HCT116 (cell line): ENCODE results near the gene APOL3. TPM values are rescaled to one million over a fixed set of nuclear protein-coding genes. Genes with fewer than 3 reads are reported as not detected.

Experiments used
- ATAC-seq: fragments of 200-7000 bp; cut with Tn5 transposase; 2 replicates; pipeline ENCODE4 v1.9.1; 2020; ENCODE audit warnings: mild to moderate bottlenecking, moderate library complexity
- BruUV-seq: library from RNA; stranded (reverse); fragments of 400-500 nt; replicated peaks from 2 replicates; lab custom pipeline; 2021; lab: Mats Ljungman, UMichigan
- CTCF ChIA-PET: fragments of 300-600 bp; sonication (Branson Sonifier 250); formaldehyde crosslinking; loops from one replicate; lab custom pipeline; 2021; ENCODE audit warnings: antibody characterized with exemption; lab: Charles Lee
- POLR2A ChIA-PET: fragments of 300-600, 350-600 bp; sonication (Branson Sonifier 250); formaldehyde crosslinking; loops from one replicate; lab custom pipeline; 2021; ENCODE audit warnings: antibody characterized with exemption; lab: Charles Lee
- RAD21 ChIA-PET, 2 experiments: fragments of 300-600 bp; sonication (Branson Sonifier 250); formaldehyde crosslinking; loops; one replicate each; lab custom pipeline; 2023; ENCODE audit warnings: low total read pairs in 2 of 2; ENCODE audit not compliant: uncharacterized antibody in 2 of 2, unreplicated experiment in 2 of 2, low non-redundant PET in 1 of 2; lab: Charles Lee
- DNase-seq: peaks from one replicate; pipeline ENCODE4 v3.0.0-alpha.2; 2010; ENCODE audit warnings: low read depth, low spot score
- H2AFZ ChIP-seq: fragments of 200-600 bp; shearing (Covaris generic), sonication (generic); 2 replicates; pipeline ENCODE4 v1.6.1; 2017; ENCODE audit warnings: low read depth, mixed run types, mixed read lengths, antibody characterized with exemption, low read length; ENCODE audit not compliant: poor library complexity, severe bottlenecking
- H3K27ac ChIP-seq: 2 replicates; pipeline ENCODE4 v1.5.1; 2012; ENCODE audit warnings: low read depth, low read length
- H3K27me3 ChIP-seq: fragments of 200-600 bp; sonication (generic); 2 replicates; pipeline ENCODE4 v1.6.1; 2016; ENCODE audit warnings: mixed run types, low read length, mixed read lengths; ENCODE audit not compliant: insufficient read depth
- H3K36me3 ChIP-seq, 2 experiments: fragments of 200-500 bp in 1 of 2; fragments of 200-600 bp in 1 of 2; sonication (Bioruptor generic) in 1 of 2; sonication (generic) in 1 of 2; 2 replicates each; pipeline versions ENCODE4 v1.5.1 to v1.6.1; 2014 to 2016; ENCODE audit warnings: low read length in 2 of 2, inconsistent platforms in 1 of 2, mixed read lengths in 1 of 2, mixed run types in 1 of 2; ENCODE audit not compliant: insufficient read depth in 2 of 2, control insufficient read depth in 1 of 2
- H3K4me1 ChIP-seq, 2 experiments: fragments of 200-600 bp in 1 of 2; sonication (generic) in 1 of 2; 2 replicates each; pipeline versions ENCODE4 v1.5.1 to v1.6.1; 2012 to 2017; ENCODE audit warnings: low read length in 2 of 2, inconsistent platforms in 1 of 2, mild to moderate bottlenecking in 1 of 2, mixed read lengths in 1 of 2, mixed run types in 1 of 2, moderate library complexity in 1 of 2; ENCODE audit not compliant: insufficient read depth in 2 of 2, control insufficient read depth in 1 of 2
- H3K4me2 ChIP-seq: fragments of 200-600 bp; sonication (generic); 2 replicates; pipeline ENCODE4 v1.6.1; 2017; ENCODE audit warnings: mixed run types, low read length, mixed read lengths
- H3K4me3 ChIP-seq, 2 experiments: fragments of 200-600 bp in 1 of 2; sonication (generic) in 1 of 2; replicated peaks in 1 of 2; 2 replicates each; pipeline ENCODE4 v1.5.1; 2011 to 2016; ENCODE audit warnings: low read length in 2 of 2, control low read depth in 1 of 2, low read depth in 1 of 2, mild to moderate bottlenecking in 1 of 2, mixed read lengths in 1 of 2, mixed run types in 1 of 2
- H3K79me2 ChIP-seq: fragments of 200-600 bp; sonication (generic); 2 replicates; pipeline ENCODE4 v1.6.1; 2017; ENCODE audit warnings: mild to moderate bottlenecking, mixed run types, low read length, moderate library complexity, mixed read lengths; ENCODE audit not compliant: insufficient read depth
- H3K9ac ChIP-seq: fragments of 200-600 bp; sonication (generic); 2 replicates; pipeline ENCODE4 v1.6.1; 2016; ENCODE audit warnings: low read length, mixed read lengths
- H3K9me2 ChIP-seq: fragments of 200-600 bp; sonication (generic), shearing (Covaris generic); 2 replicates; pipeline ENCODE4 v1.6.1; 2017; ENCODE audit warnings: mixed run types, mild to moderate bottlenecking, moderate library complexity; ENCODE audit not compliant: insufficient read depth
- H3K9me3 ChIP-seq, 2 experiments: fragments of 200-500 bp in 1 of 2; fragments of 200-600 bp in 1 of 2; sonication (Bioruptor generic) in 1 of 2; sonication (generic) in 1 of 2; 2 replicates each; pipeline ENCODE4 v1.6.1; 2014 to 2017; ENCODE audit warnings: low read length in 2 of 2, mixed read lengths in 2 of 2, inconsistent platforms in 1 of 2, low read depth in 1 of 2, mild to moderate bottlenecking in 1 of 2, mixed run types in 1 of 2, moderate library complexity in 1 of 2; ENCODE audit not compliant: control insufficient read depth in 1 of 2, insufficient read depth in 1 of 2
- H4K20me1 ChIP-seq: fragments of 200-600 bp; sonication (generic), shearing (Covaris generic); 2 replicates; pipeline ENCODE4 v1.6.1; 2017; ENCODE audit warnings: mixed run types, mild to moderate bottlenecking, moderate library complexity; ENCODE audit not compliant: insufficient read depth
- CBX3 ChIP-seq: IDR thresholded peaks from 2 replicates; pipeline ENCODE4 v1.6.1; 2012; ENCODE audit warnings: low read depth
- ELF1 ChIP-seq: IDR thresholded peaks from 2 replicates; pipeline ENCODE4 v1.6.1; 2012; ENCODE audit warnings: low read depth, borderline replicate concordance
- EZH2phosphoT487 ChIP-seq: fragments of 200-600 bp; IDR thresholded peaks from 2 replicates; pipeline ENCODE4 v1.6.1; 2018; ENCODE audit warnings: antibody characterized with exemption, borderline replicate concordance
- FOSL1 ChIP-seq: IDR thresholded peaks from 2 replicates; pipeline ENCODE4 v1.6.1; 2012; ENCODE audit warnings: low read depth
- POLR2AphosphoS5 ChIP-seq: IDR thresholded peaks from 2 replicates; pipeline ENCODE4 v1.6.1; 2011; ENCODE audit warnings: mild to moderate bottlenecking, low read depth, low read length, moderate library complexity
- SIN3A ChIP-seq: IDR thresholded peaks from 2 replicates; pipeline ENCODE4 v1.6.1; 2012; ENCODE audit warnings: low read depth
- SP1 ChIP-seq: IDR thresholded peaks from 2 replicates; pipeline ENCODE4 v1.6.1; 2012; ENCODE audit warnings: low read depth
- TCF7L2 ChIP-seq: IDR thresholded peaks from 2 replicates; pipeline ENCODE4 v1.7.0; 2011; ENCODE audit warnings: borderline replicate concordance, inconsistent platforms; ENCODE audit not compliant: insufficient read depth, insufficient read length; ENCODE audit errors: extremely low read depth
- ZFX ChIP-seq: fragments of 450-650 bp; IDR thresholded peaks from 2 replicates; pipeline ENCODE4 v1.6.1; 2017
- intact Hi-C: fragments of 100-400 bp; cut with micrococcal nuclease; formaldehyde crosslinking; loops from 2 replicates; pipeline ENCODE4 v1.10.0; 2022
- total RNA-seq: library from RNA; stranded (reverse); gene quantifications from one replicate; pipeline ENCODE4 v1.2.1, GENCODE V29; 2021; ENCODE audit not compliant: unreplicated experiment
- TF ChIP-seq, protein P1 (sequence below), 3 experiments: fragments of 200-600 bp in 1 of 3; sonication (generic) in 1 of 3; IDR thresholded peaks in 2 of 3; conservative IDR thresholded peaks in 1 of 3; 2 replicates each; pipeline ENCODE4 v1.5.1; 2012 to 2017; ENCODE audit warnings: low read depth in 2 of 3, low read length in 2 of 3, antibody characterized with exemption in 1 of 3, borderline replicate concordance in 1 of 3, control low read depth in 1 of 3, mild to moderate bottlenecking in 1 of 3, mixed read lengths in 1 of 3, mixed run types in 1 of 3, moderate library complexity in 1 of 3; ENCODE audit not compliant: insufficient read depth in 1 of 3
- TF ChIP-seq, protein P2 (sequence below): IDR thresholded peaks from 2 replicates; pipeline ENCODE4 v1.6.1; 2012
- TF ChIP-seq, protein P3 (sequence below): IDR thresholded peaks from 2 replicates; pipeline ENCODE4 v1.6.1; 2011; ENCODE audit warnings: mild to moderate bottlenecking, low read length, moderate library complexity; ENCODE audit not compliant: insufficient replicate concordance; ENCODE audit errors: extremely low read depth
- TF ChIP-seq, protein P4 (sequence below): IDR thresholded peaks from 2 replicates; pipeline ENCODE4 v1.6.1; 2012

Gene APOL3
- total RNA-seq, 1 experiment from 2014 or later, result 0.49 TPM

DNA sequence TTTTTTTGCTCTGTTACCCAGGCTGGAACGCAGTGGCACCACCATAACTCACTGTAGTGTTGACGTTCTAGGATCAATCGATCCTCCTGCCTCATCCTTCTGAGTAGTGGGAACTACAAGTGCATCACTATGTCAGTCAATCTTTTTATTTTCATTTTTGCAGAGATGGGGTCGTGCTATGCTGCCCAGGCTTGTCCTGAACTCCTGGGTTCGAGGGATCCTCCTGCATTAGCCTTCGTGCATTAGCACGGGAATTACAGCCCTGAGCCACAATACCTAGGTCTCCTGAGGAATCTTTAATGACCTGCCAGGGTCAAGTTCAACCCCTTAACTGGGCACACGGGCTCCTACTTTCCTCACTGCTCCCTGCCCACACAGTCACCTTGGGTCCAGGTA lies 4.4 kb downstream of the APOL3 start:
- Histone ChIP-seq H3K36me3 (no peaks in the 10 kb centered on the region), H3K79me2 (no peaks in the 10 kb centered on the region), H2AFZ (no peak overlapping the region), H3K9me2 (no peaks in the 10 kb centered on the region), H3K9ac (no peak overlapping the region), H3K4me3 (no peak overlapping the region), H3K27me3 (no peaks in the 10 kb centered on the region), H3K4me1 (peaks cover 0 to 3% of the 10 kb centered on the region in 2 experiments; a peak in 1 of 4 replicates), H3K4me2 (no peak overlapping the region), H4K20me1 (no peaks in the 10 kb centered on the region), H3K9me3 (no peaks in the 10 kb centered on the region), H3K27ac (no peak overlapping the region)
- TF ChIP-seq, protein P1, sequence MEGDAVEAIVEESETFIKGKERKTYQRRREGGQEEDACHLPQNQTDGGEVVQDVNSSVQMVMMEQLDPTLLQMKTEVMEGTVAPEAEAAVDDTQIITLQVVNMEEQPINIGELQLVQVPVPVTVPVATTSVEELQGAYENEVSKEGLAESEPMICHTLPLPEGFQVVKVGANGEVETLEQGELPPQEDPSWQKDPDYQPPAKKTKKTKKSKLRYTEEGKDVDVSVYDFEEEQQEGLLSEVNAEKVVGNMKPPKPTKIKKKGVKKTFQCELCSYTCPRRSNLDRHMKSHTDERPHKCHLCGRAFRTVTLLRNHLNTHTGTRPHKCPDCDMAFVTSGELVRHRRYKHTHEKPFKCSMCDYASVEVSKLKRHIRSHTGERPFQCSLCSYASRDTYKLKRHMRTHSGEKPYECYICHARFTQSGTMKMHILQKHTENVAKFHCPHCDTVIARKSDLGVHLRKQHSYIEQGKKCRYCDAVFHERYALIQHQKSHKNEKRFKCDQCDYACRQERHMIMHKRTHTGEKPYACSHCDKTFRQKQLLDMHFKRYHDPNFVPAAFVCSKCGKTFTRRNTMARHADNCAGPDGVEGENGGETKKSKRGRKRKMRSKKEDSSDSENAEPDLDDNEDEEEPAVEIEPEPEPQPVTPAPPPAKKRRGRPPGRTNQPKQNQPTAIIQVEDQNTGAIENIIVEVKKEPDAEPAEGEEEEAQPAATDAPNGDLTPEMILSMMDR (IDR thresholded peaks at IDR 0.05 in 2 of 3, conservative IDR thresholded peaks at IDR 0.05 in 1 of 3; ENCODE audit: borderline replicate concordance in 1 of 3, insufficient read depth in 1 of 3, low read depth in 2 of 3, low read length in 2 of 3), result no peak
- TF ChIP-seq POLR2AphosphoS5, result no peak
- TF ChIP-seq, protein P2, sequence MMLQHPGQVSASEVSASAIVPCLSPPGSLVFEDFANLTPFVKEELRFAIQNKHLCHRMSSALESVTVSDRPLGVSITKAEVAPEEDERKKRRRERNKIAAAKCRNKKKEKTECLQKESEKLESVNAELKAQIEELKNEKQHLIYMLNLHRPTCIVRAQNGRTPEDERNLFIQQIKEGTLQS, result no peak
- TF ChIP-seq CBX3, result no peak
- TF ChIP-seq ELF1, result no peak
- TF ChIP-seq SIN3A, result no peak
- TF ChIP-seq ZFX, result no peak
- POLR2A ChIA-PET, result no interaction called here
- RAD21 ChIA-PET, result no interaction called here
- DNase-seq (no peak), ATAC-seq (no peak)
- CTCF ChIA-PET, result no interaction called here
- intact Hi-C loops, result no loop called here
- no TSS peak for BruUV-seq

DNA sequence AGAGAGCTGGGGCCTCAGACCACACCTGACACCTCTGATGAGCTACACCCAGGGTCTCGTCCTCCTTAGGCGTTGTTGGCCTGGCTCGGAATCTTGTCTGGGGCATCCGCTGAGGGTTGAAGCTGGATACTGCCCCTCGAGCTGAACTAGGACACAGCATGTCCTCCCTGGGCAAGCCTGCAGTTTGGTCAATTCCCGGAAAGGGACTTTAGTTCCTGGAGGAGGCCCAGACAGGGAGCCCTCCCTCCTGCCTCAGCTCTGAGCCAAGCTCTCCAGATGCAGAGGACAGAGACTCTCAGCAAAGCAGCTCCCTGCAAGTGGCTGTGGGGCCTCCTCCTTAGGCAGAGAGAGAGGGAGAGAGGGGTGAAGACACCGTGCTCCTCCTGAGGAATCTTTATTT lies 4.9 kb downstream of the APOL3 start:
- peaks cover 0 to 3% of the 10 kb centered on the region in 2 experiments; a peak in 1 of 4 replicates for H3K4me1 ChIP-seq
- no peak for DNase-seq
- CTCF ChIA-PET, result no interaction called here
- no peaks in the 10 kb centered on the region for H3K9me2 ChIP-seq
- no peak for ATAC-seq
- H3K27ac ChIP-seq, result no peak overlapping the region
- no peaks in the 10 kb centered on the region for H4K20me1 ChIP-seq
- H3K4me2 ChIP-seq, result no peak overlapping the region
- H3K9ac ChIP-seq, result no peak overlapping the region
- no peaks in the 10 kb centered on the region for H3K27me3 ChIP-seq
- POLR2A ChIA-PET, result no interaction called here
- no peak overlapping the region for H3K4me3 ChIP-seq
- intact Hi-C loops, result no loop called here
- H2AFZ ChIP-seq, result no peak overlapping the region
- RAD21 ChIA-PET, result no interaction called here
- no TSS peak for BruUV-seq
- H3K9me3 ChIP-seq, result no peaks in the 10 kb centered on the region
- no peaks in the 10 kb centered on the region for H3K36me3 ChIP-seq
- no peaks in the 10 kb centered on the region for H3K79me2 ChIP-seq
- TF ChIP-seq POLR2AphosphoS5 (no peak), ELF1 (no peak), SP1 (no peak), EZH2phosphoT487 (no peak), SIN3A (no peak), TCF7L2 (no peak), ZFX (no peak), FOSL1 (no peak)
- TF ChIP-seq, protein P1 (IDR thresholded peaks at IDR 0.05 in 2 of 3, conservative IDR thresholded peaks at IDR 0.05 in 1 of 3; ENCODE audit: borderline replicate concordance in 1 of 3, insufficient read depth in 1 of 3, low read depth in 2 of 3, low read length in 2 of 3), result no peak
- TF ChIP-seq, protein P3, sequence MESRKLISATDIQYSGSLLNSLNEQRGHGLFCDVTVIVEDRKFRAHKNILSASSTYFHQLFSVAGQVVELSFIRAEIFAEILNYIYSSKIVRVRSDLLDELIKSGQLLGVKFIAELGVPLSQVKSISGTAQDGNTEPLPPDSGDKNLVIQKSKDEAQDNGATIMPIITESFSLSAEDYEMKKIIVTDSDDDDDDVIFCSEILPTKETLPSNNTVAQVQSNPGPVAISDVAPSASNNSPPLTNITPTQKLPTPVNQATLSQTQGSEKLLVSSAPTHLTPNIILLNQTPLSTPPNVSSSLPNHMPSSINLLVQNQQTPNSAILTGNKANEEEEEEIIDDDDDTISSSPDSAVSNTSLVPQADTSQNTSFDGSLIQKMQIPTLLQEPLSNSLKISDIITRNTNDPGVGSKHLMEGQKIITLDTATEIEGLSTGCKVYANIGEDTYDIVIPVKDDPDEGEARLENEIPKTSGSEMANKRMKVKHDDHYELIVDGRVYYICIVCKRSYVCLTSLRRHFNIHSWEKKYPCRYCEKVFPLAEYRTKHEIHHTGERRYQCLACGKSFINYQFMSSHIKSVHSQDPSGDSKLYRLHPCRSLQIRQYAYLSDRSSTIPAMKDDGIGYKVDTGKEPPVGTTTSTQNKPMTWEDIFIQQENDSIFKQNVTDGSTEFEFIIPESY, result no peak
- TF ChIP-seq, protein P4, sequence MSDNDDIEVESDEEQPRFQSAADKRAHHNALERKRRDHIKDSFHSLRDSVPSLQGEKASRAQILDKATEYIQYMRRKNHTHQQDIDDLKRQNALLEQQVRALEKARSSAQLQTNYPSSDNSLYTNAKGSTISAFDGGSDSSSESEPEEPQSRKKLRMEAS, result no peak
